Measurements from ENCODE around the gene CCL24.
"Not testable (repeated sequence)": the region's sequence is repeated elsewhere in the genome, so short reads cannot be mapped to it uniquely, and the experiment has no call there.

Gene CCL24

GRCh38 chr7:75779516-75779915, 34.1 kb downstream of the CCL24 start:
- DNase-seq, result not testable (repeated sequence)

GRCh38 chr7:75779035-75779434, 34.6 kb downstream of the CCL24 start:
- DNase-seq, result not testable (repeated sequence)

GRCh38 chr7:75776295-75776971, 37.2 kb downstream of the CCL24 start:
- DNase-seq, result peak; percentile 57

- not testable (repeated sequence) for DNase-seq
These were observed 39.6 kb downstream of the CCL24 start for GRCh38 chr7:75773958-75774357.

GRCh38 chr7:75772081-75773077, 41.2 kb downstream of the CCL24 start, which contains the start of gene CCL26:
Gene CCL26, minus strand, starts transcription at chr7:75772211. Its CDS starts 35 bp downstream, at chr7:75772176.
- no peak for DNase-seq

- no peak for DNase-seq
These were observed 42.4 kb downstream of the CCL24 start for GRCh38 chr7:75771224-75771623.

GRCh38 chr7:75762350-75762917, 51.2 kb downstream of the CCL24 start:
- peak; percentile 46 for DNase-seq

- not testable (repeated sequence) for DNase-seq
These were observed 51.8 kb downstream of the CCL24 start for GRCh38 chr7:75761801-75762200.

Data from central memory CD4-positive, alpha-beta T cell (primary cell).